Erythroblast (primary cell): ENCODE measurements around the gene LDLR.
"Not testable (repeated sequence)": the region's sequence is repeated elsewhere in the genome, so short reads cannot be mapped to it uniquely, and the experiment has no call there.

ENCODE experiments used
- DNase-seq, 2 experiments: peaks; one replicate each; lab custom pipeline; 2025; lab: John Stamatoyannopoulos, UW
- GATA1 ChIP-seq: IDR thresholded peaks from 2 replicates; pipeline ENCODE4 v1.6.1; 2011; ENCODE audit warnings: low read depth, mild to moderate bottlenecking, control low read depth, low read length, moderate library complexity
- POLR2A ChIP-seq: IDR thresholded peaks from 2 replicates; pipeline ENCODE4 v1.6.1; 2011; ENCODE audit warnings: mild to moderate bottlenecking, low read length

Gene LDLR

GRCh38 chr19:11169896-11170678 is 80.8 kb downstream of the LDLR start:
- DNase-seq, result no peak
- TF ChIP-seq POLR2A, result no peak
- no peak for TF ChIP-seq GATA1

DNA sequence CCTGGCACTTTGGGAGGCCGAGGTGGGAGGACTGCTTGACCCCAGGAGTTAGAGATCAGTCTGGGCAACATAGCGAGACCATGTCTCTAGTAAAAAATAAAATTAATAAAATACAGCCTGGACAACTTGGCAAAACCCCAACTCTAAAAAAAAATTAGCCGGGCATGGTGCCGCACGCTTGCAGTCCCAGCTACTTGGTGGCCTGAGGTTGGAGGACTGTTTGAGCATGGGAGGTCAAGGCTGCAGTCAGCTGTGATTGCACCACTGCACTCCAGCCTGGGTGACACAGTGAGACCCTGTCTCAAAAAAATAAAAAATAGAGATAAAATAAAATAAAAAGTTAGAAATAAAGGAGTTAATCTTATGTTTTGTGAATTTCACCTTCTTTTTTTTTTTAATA is 81.9 kb downstream of the LDLR start:
- no peak for TF ChIP-seq GATA1
- no peak for TF ChIP-seq POLR2A
- DNase-seq, result no peak

GRCh38 chr19:11172576-11172975 is 83.3 kb downstream of the LDLR start:
- DNase-seq, result no peak
- TF ChIP-seq POLR2A (no peak), GATA1 (no peak)

GRCh38 chr19:11173516-11174155 is 84.4 kb downstream of the LDLR start:
- no peak for DNase-seq
- no peak for TF ChIP-seq POLR2A
- no peak for TF ChIP-seq GATA1

DNA sequence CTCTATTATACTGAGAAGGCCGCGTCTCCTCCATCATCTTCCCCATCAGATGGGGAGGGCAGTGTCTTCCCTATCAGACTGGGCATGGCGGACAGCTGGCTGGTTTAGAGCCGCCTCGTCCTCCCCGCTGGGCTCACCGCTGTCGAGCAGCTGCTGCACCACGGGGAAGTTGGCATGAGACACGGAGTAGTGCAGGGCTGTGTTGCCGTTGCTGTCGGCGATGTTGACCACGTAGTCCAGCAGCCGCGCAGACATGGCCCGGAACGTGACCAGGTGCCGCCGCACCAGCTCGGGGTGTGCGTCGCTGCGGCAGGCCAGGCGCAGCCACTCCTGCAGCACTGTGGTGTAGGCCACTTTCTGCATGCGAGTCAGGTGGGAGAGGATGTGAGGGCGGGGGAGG is 85.1 kb downstream of the LDLR start:
- no peak for DNase-seq
- no peak for TF ChIP-seq POLR2A
- TF ChIP-seq GATA1, result no peak

GRCh38 chr19:11175920-11176319 is 86.7 kb downstream of the LDLR start:
- TF ChIP-seq POLR2A (no peak), GATA1 (no peak)

DNA sequence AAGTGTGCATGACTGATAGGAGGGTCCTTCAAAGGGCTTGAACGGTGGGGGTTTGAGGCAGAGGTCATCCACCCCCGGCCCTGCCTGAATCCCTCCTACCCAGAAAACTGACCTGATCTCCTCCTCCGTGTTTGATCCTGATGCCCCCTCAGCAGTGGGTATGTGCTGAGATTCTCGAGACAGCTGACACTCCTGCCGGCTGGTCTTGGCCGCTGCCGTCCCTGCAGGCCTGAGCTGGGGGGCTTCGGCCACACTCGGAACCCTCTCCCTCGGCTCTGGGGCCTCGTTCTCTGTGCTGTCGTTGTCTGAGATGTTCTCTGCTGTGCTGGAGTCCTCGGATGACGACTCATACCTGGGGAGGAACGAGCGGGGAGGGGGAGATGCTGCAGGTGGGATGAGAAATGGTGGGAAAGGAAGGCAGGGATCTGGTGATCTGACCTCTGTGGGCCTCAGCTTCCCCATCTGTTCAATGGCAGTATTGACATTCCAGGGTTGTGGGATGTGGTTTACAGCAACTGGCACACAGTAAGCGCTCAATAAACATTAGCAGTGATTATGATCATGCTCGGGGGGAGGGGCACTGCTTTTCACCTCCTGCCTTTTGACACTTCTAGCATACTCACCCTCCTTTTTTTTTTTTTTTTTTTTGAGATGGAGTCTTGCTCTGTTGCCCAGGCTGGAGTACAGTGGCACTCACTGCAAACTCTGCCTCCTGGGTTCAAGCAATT is 87.4 kb downstream of the LDLR start:
- DNase-seq, result no peak

More at GRCh38 chr19:11175920-11176319, 86.7 kb downstream of the LDLR start:
- no peak for DNase-seq

GRCh38 chr19:11177592-11177991 is 88.3 kb downstream of the LDLR start:
- no peak for DNase-seq
- TF ChIP-seq GATA1 (no peak), POLR2A (no peak)

More for the DNA sequence above, 87.4 kb downstream of the LDLR start:
- TF ChIP-seq GATA1 (no peak), POLR2A (no peak)

DNA sequence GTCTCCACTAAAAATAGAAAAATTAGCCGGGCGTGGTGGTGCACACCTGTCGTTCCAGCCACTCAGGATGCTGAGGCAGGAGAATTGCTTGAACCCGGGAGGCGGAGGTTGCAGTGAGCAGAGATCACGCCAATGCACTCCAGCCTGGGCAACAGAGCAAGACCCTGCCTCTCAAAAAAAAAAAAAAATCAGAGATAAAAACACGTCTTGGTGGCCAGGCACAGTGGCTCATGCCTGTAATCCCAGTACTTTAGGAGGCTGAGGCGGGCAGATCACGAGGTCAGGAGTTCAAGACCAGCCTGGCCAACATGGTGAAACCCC is 89.8 kb downstream of the LDLR start:
- not testable (repeated sequence) for DNase-seq

- DNase-seq, result no peak
Observed at GRCh38 chr19:11179716-11180297, 90.5 kb downstream of the LDLR start.

DNA sequence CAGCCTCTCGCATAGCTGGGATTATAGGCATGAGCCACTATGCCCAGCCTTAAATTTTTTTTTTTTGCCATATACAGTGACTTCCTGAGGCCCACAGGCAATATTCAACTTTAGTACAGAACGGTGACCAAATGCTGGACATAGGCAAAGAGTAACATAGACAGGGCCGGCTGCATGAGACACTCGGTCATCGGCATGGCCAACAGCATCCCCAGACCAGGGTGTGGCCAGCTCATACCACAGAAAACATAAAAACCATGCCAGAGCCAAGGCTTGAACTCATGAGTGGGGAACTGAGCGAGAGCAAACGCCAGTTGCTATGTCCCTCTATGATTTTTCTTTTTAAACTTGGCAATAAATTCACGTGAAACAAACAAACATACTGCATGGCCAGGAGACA is 91.1 kb downstream of the LDLR start:
- no peak for TF ChIP-seq GATA1
- no peak for DNase-seq

More at GRCh38 chr19:11179716-11180297, 90.5 kb downstream of the LDLR start:
- no peak for TF ChIP-seq POLR2A
- TF ChIP-seq GATA1, result no peak

DNA sequence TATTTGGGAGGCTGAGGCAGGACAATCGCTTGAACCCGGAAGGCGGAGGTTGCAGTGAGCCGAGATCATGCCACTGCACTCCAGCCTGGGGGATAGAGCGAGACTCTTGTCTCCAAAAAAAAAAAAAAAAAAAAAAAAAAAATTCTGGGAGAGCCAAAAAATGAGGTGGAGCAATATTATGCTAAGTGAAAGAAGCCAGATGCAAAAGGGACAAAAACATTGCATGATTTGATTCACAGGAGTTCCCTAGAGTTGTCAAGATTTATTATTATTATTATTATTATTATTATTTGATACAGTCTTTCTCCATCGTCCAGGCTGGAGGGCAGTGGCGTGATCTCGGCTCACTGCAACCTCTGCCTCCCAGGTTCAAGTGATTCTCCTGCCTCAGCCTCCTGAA is 91.7 kb downstream of the LDLR start:
- DNase-seq, result not testable (repeated sequence)

- no peak for TF ChIP-seq GATA1
- TF ChIP-seq POLR2A, result no peak
- no peak for DNase-seq
Observed at GRCh38 chr19:11181488-11181887, 92.2 kb downstream of the LDLR start.
